IMR-90 (cell line): ENCODE results near the gene AXL. TPM values are rescaled to one million over a fixed set of nuclear protein-coding genes. Genes with fewer than 3 reads are reported as not detected.

ENCODE experiments used
- CTCF ChIP-seq: conservative IDR thresholded peaks from 2 replicates; pipeline ENCODE4 v1.5.1; 2012; ENCODE audit warnings: mild to moderate bottlenecking, low read depth, low read length, improper control_type of control experiment
- ELK1 ChIP-seq: fragments of 150-350 bp; IDR thresholded peaks from 2 replicates; pipeline ENCODE4 v1.6.1; 2016; ENCODE audit warnings: low read depth, mild to moderate bottlenecking, low read length, moderate library complexity, borderline replicate concordance
- MAFK ChIP-seq: IDR thresholded peaks from 2 replicates; pipeline ENCODE4 v1.6.1; 2012; ENCODE audit warnings: low read depth, low read length, improper control_type of control experiment
- SMC3 ChIP-seq: fragments of 150-350 bp; IDR thresholded peaks from 2 replicates; pipeline ENCODE4 v1.6.1; 2016; ENCODE audit warnings: low read depth, mild to moderate bottlenecking, antibody characterized with exemption, low read length, moderate library complexity
- polyA plus RNA-seq, 3 experiments: library from polyadenylated mRNA; depleted of rRNA; stranded (reverse); fragments of >200 nt; gene quantifications; 2 replicates each; pipeline ENCODE4 v1.2.3, GENCODE V29; 2012; ENCODE audit warnings: low replicate concordance in 1 of 3
- total RNA-seq: library from RNA; depleted of rRNA; stranded (reverse); fragments of >200 nt; gene quantifications from 2 replicates; pipeline ENCODE4 v1.2.3, GENCODE V29; 2012

Gene AXL
- total and polyA plus RNA-seq, 2 of the 4 experiments (the other 2 are of a cell fraction) = 212 to 466 TPM

GRCh38 chr19:41226053-41226873 is 7.2 kb downstream of the AXL start (continued):
- TF ChIP-seq CTCF (no peak), ELK1 (no peak), SMC3 (no peak), MAFK (no peak)
